IMR-90 (cell line): ENCODE measurements around the gene NKG7. TPM values are rescaled to one million over a fixed set of nuclear protein-coding genes. Genes with fewer than 3 reads are reported as not detected.

ENCODE experiments used
- ATAC-seq: fragments of 200-7000 bp; cut with Tn5 transposase; 2 replicates; pipeline ENCODE4 v1.9.1; 2020; ENCODE audit warnings: low read depth, mild to moderate bottlenecking, moderate library complexity
- BruUV-seq: library from RNA; stranded (reverse); fragments of 400-500 nt; replicated peaks from 2 replicates; lab custom pipeline; 2021; lab: Mats Ljungman, UMichigan
- CTCF ChIA-PET: fragments of 300-600 bp; formaldehyde crosslinking; extraction: SDS; loops from one replicate; lab custom pipeline; 2021; ENCODE audit warnings: antibody characterized with exemption; lab: Yijun Ruan, JAX
- POLR2A ChIA-PET: fragments of 300-600 bp; sonication (Branson Sonifier 250); formaldehyde crosslinking; loops from one replicate; lab custom pipeline; 2022; ENCODE audit warnings: antibody characterized with exemption; ENCODE audit not compliant: unreplicated experiment; lab: Charles Lee
- DNase-seq: peaks from one replicate; pipeline ENCODE4 v3.0.0; 2013
- H2AFZ ChIP-seq: replicated peaks from 2 replicates; pipeline ENCODE3; 2013; ENCODE audit warnings: low read length, mild to moderate bottlenecking; ENCODE audit not compliant: poor library complexity
- H2AK5ac ChIP-seq: 2 replicates; pipeline ENCODE4 v1.6.1; 2013; ENCODE audit warnings: low read depth, low read length, inconsistent platforms
- H2AK9ac ChIP-seq: replicated peaks from 2 replicates; pipeline ENCODE3; 2013; ENCODE audit warnings: mild to moderate bottlenecking, low read depth, low read length, moderate library complexity; ENCODE audit not compliant: poor library complexity
- H2BK120ac ChIP-seq: 2 replicates; pipeline ENCODE4 v1.6.1; 2013; ENCODE audit warnings: low read depth, low read length, inconsistent platforms
- H2BK15ac ChIP-seq: 3 replicates; pipeline ENCODE4 v1.6.1; 2013; ENCODE audit warnings: low read depth, low read length, inconsistent platforms
- H2BK20ac ChIP-seq: 2 replicates; pipeline ENCODE4 v1.6.1; 2013; ENCODE audit warnings: low read depth, mild to moderate bottlenecking, inconsistent platforms, low read length, moderate library complexity
- H2BK5ac ChIP-seq: 2 replicates; pipeline ENCODE4 v1.6.1; 2013; ENCODE audit warnings: mild to moderate bottlenecking, low read depth, low read length, inconsistent platforms; ENCODE audit not compliant: poor library complexity, severe bottlenecking
- H3K14ac ChIP-seq: replicated peaks from 2 replicates; pipeline ENCODE4 v1.6.1; 2013; ENCODE audit warnings: low read depth, low read length, inconsistent platforms
- H3K18ac ChIP-seq: 2 replicates; pipeline ENCODE4 v1.6.1; 2013; ENCODE audit warnings: low read depth, low read length, control low read depth
- H3K23ac ChIP-seq: 2 replicates; pipeline ENCODE4 v1.6.1; 2013; ENCODE audit warnings: low read depth, low read length, inconsistent platforms
- H3K27ac ChIP-seq: 2 replicates; pipeline ENCODE4 v1.5.1; 2013; ENCODE audit warnings: mild to moderate bottlenecking, control low read depth, low read length; ENCODE audit not compliant: insufficient read depth
- H3K27me3 ChIP-seq: 2 replicates; pipeline ENCODE4 v1.6.1; 2013; ENCODE audit warnings: low read length; ENCODE audit not compliant: control insufficient read depth, insufficient read depth
- H3K36me3 ChIP-seq: 2 replicates; pipeline ENCODE4 v1.6.1; 2013; ENCODE audit warnings: low read length, mixed read lengths; ENCODE audit not compliant: control insufficient read depth, insufficient read depth
- H3K4ac ChIP-seq: 2 replicates; pipeline ENCODE4 v1.6.1; 2013; ENCODE audit warnings: low read depth, low read length, inconsistent platforms
- H3K4me1 ChIP-seq: 2 replicates; pipeline ENCODE4 v1.6.1; 2013; ENCODE audit warnings: low read length, mixed read lengths; ENCODE audit not compliant: control insufficient read depth, insufficient read depth
- H3K4me2 ChIP-seq: 2 replicates; pipeline ENCODE4 v1.6.1; 2013; ENCODE audit warnings: low read depth, mild to moderate bottlenecking, control low read depth, low read length, moderate library complexity
- H3K4me3 ChIP-seq: 2 replicates; pipeline ENCODE4 v1.5.1; 2013; ENCODE audit warnings: low read depth, mild to moderate bottlenecking, control low read depth, low read length, moderate library complexity; ENCODE audit not compliant: insufficient read depth
- H3K56ac ChIP-seq: 2 replicates; pipeline ENCODE4 v1.6.1; 2013; ENCODE audit warnings: low read length, inconsistent platforms; ENCODE audit not compliant: insufficient read depth; ENCODE audit errors: extremely low read depth
- H3K79me1 ChIP-seq, 2 experiments: 2 replicates each; pipeline ENCODE4 v1.6.1; 2013; ENCODE audit warnings: low read length in 2 of 2, inconsistent platforms in 1 of 2, low read depth in 1 of 2
- H3K9ac ChIP-seq: 2 replicates; pipeline ENCODE4 v1.6.1; 2013; ENCODE audit warnings: low read depth, low read length, control low read depth
- H3K9me1 ChIP-seq: 2 replicates; pipeline ENCODE4 v1.6.1; 2013; ENCODE audit warnings: low read length, inconsistent platforms; ENCODE audit not compliant: insufficient read depth
- H3K9me3 ChIP-seq: 2 replicates; pipeline ENCODE4 v1.6.1; 2013; ENCODE audit warnings: low read length; ENCODE audit not compliant: control insufficient read depth, insufficient read depth
- H4K20me1 ChIP-seq: 2 replicates; pipeline ENCODE4 v1.6.1; 2013; ENCODE audit warnings: low read length, inconsistent platforms; ENCODE audit not compliant: insufficient read depth
- H4K5ac ChIP-seq: 2 replicates; pipeline ENCODE4 v1.6.1; 2013; ENCODE audit warnings: mild to moderate bottlenecking, low read depth, low read length, control low read depth
- H4K8ac ChIP-seq, 2 experiments: 2 replicates each; pipeline ENCODE4 v1.6.1; 2013; ENCODE audit warnings: low read depth in 2 of 2, low read length in 2 of 2, control low read depth in 1 of 2, inconsistent platforms in 1 of 2
- H4K91ac ChIP-seq: 2 replicates; pipeline ENCODE4 v1.6.1; 2013; ENCODE audit warnings: low read depth, low read length, inconsistent platforms; ENCODE audit not compliant: insufficient read depth
- BHLHE40 ChIP-seq: fragments of 150-350 bp; IDR thresholded peaks from 2 replicates; pipeline ENCODE4 v1.6.1; 2016; ENCODE audit warnings: mild to moderate bottlenecking, low read depth, low read length
- CEBPB ChIP-seq: IDR thresholded peaks from 2 replicates; pipeline ENCODE4 v1.6.1; 2012; ENCODE audit warnings: low read depth, low read length, improper control_type of control experiment
- CHD1 ChIP-seq: IDR thresholded peaks from 2 replicates; pipeline ENCODE4 v1.6.1; 2012; ENCODE audit warnings: low read depth, low read length, improper control_type of control experiment
- CTCF ChIP-seq: conservative IDR thresholded peaks from 2 replicates; pipeline ENCODE4 v1.5.1; 2012; ENCODE audit warnings: mild to moderate bottlenecking, low read depth, low read length, improper control_type of control experiment
- ELK1 ChIP-seq: fragments of 150-350 bp; IDR thresholded peaks from 2 replicates; pipeline ENCODE4 v1.6.1; 2016; ENCODE audit warnings: low read depth, mild to moderate bottlenecking, low read length, moderate library complexity, borderline replicate concordance
- FOS ChIP-seq: fragments of 150-350 bp; IDR thresholded peaks from 2 replicates; pipeline ENCODE4 v1.6.1; 2016; ENCODE audit warnings: low read depth, low read length
- MAFK ChIP-seq: IDR thresholded peaks from 2 replicates; pipeline ENCODE4 v1.6.1; 2012; ENCODE audit warnings: low read depth, low read length, improper control_type of control experiment
- MAZ ChIP-seq: IDR thresholded peaks from 2 replicates; pipeline ENCODE4 v1.6.1; 2012; ENCODE audit warnings: low read depth, mild to moderate bottlenecking, low read length, improper control_type of control experiment, moderate library complexity, borderline replicate concordance
- MXI1 ChIP-seq: IDR thresholded peaks from 2 replicates; pipeline ENCODE4 v1.6.1; 2012; ENCODE audit warnings: low read depth, mild to moderate bottlenecking, low read length, moderate library complexity, borderline replicate concordance
- NFE2L2 ChIP-seq: fragments of 150-350 bp; IDR thresholded peaks from 2 replicates; pipeline ENCODE4 v1.6.1; 2016; ENCODE audit warnings: low read depth, mild to moderate bottlenecking, low read length
- POLR2A ChIP-seq: IDR thresholded peaks from 2 replicates; pipeline ENCODE4 v1.6.1; 2012; ENCODE audit warnings: mild to moderate bottlenecking, low read depth, low read length
- RAD21 ChIP-seq: IDR thresholded peaks from 2 replicates; pipeline ENCODE4 v1.6.1; 2012; ENCODE audit warnings: low read length, improper control_type of control experiment
- RCOR1 ChIP-seq: IDR thresholded peaks from 2 replicates; pipeline ENCODE4 v1.6.1; 2012; ENCODE audit warnings: mild to moderate bottlenecking, low read length, improper control_type of control experiment; ENCODE audit not compliant: insufficient replicate concordance
- RFX5 ChIP-seq: IDR thresholded peaks from 2 replicates; pipeline ENCODE4 v1.8.0; 2012; ENCODE audit warnings: low read depth, mild to moderate bottlenecking, low read length, moderate library complexity
- SMC3 ChIP-seq: fragments of 150-350 bp; IDR thresholded peaks from 2 replicates; pipeline ENCODE4 v1.6.1; 2016; ENCODE audit warnings: low read depth, mild to moderate bottlenecking, antibody characterized with exemption, low read length, moderate library complexity
- USF2 ChIP-seq: fragments of 150-350 bp; IDR thresholded peaks from 2 replicates; pipeline ENCODE4 v1.6.1; 2017; ENCODE audit warnings: mild to moderate bottlenecking, antibody characterized with exemption, low read length, low read depth
- WGBS, 2 experiments: methylation state at CpG; one replicate each; pipeline versions ENCODE4 v1.1.5 to v1.1.7; 2013; ENCODE audit warnings: missing lambda C conversion rate in 2 of 2; ENCODE audit not compliant: insufficient read length in 1 of 2; ENCODE audit errors: extremely low coverage in 2 of 2; 5-methylcytosine and 5-hydroxymethylcytosine counted together
- dilution Hi-C: fragments of 300-500 bp; cut with HindIII; formaldehyde crosslinking; loops from one replicate; pipeline ENCODE4 v1.14.3; 2018; ENCODE audit warnings: low sequenced_read_pairs; ENCODE audit not compliant: unreplicated experiment
- in situ Hi-C: fragments of 300-500 bp; cut with MboI; formaldehyde crosslinking; loops from 3 replicates; pipeline ENCODE4 v1.14.3; 2019; ENCODE audit warnings: low sequenced_read_pairs, inconsistent platforms, mixed read lengths
- intact Hi-C: fragments of 100-400 bp; cut with micrococcal nuclease; formaldehyde crosslinking; loops from 2 replicates; pipeline ENCODE4 v1.10.0; 2022
- polyA plus RNA-seq, 3 experiments: library from polyadenylated mRNA; depleted of rRNA; stranded (reverse); fragments of >200 nt; gene quantifications; 2 replicates each; pipeline ENCODE4 v1.2.3, GENCODE V29; 2012; ENCODE audit warnings: low replicate concordance in 1 of 3
- total RNA-seq: library from RNA; depleted of rRNA; stranded (reverse); fragments of >200 nt; gene quantifications from 2 replicates; pipeline ENCODE4 v1.2.3, GENCODE V29; 2012

Gene NKG7
- total and polyA plus RNA-seq, 2 of the 4 experiments (the other 2 are of a cell fraction) = not detected

GRCh38 chr19:51382004-51382403 lies 9.6 kb upstream of the NKG7 start:
- no peak overlapping the region for H2AK5ac ChIP-seq
- no peak overlapping the region for H3K18ac ChIP-seq
- ATAC-seq (no peak), DNase-seq (no peak)
- BruUV-seq = no TSS peak
- no peaks in the 10 kb centered on the region for H3K9me1 ChIP-seq
- intact Hi-C loops = no loop called here
- no peak overlapping the region for H3K23ac ChIP-seq
- H4K8ac ChIP-seq = no peak overlapping the region
- H3K9me3 ChIP-seq = no peaks in the 10 kb centered on the region
- no peaks in the 10 kb centered on the region for H3K4me1 ChIP-seq
- H4K5ac ChIP-seq = no peak overlapping the region
- no peak overlapping the region for H3K56ac ChIP-seq
- H3K79me1 ChIP-seq = no peaks in the 10 kb centered on the region
- no peak overlapping the region for H3K4ac ChIP-seq
- whole genome bisulfite sequencing, 2 experiments = 50 to 100% methylated on average over 1 of the region's 4 CpGs
- no peak overlapping the region for H2AFZ ChIP-seq
- H2BK20ac ChIP-seq = no peak overlapping the region
- no peak overlapping the region for H3K14ac ChIP-seq
- no peak overlapping the region for H2BK15ac ChIP-seq
- H3K27ac ChIP-seq = no peak overlapping the region
- H4K20me1 ChIP-seq = no peaks in the 10 kb centered on the region
- H3K36me3 ChIP-seq = no peaks in the 10 kb centered on the region
- H3K4me3 ChIP-seq = no peak overlapping the region
- TF ChIP-seq POLR2A (no peak), USF2 (no peak), CEBPB (no peak), MAFK (no peak), RCOR1 (no peak), RFX5 (no peak), CTCF (no peak), FOS (no peak), NFE2L2 (no peak), MXI1 (no peak), SMC3 (no peak), MAZ (no peak), CHD1 (no peak), BHLHE40 (no peak), RAD21 (no peak), ELK1 (no peak)
- H2BK120ac ChIP-seq = no peak overlapping the region
- H3K27me3 ChIP-seq = peaks cover 2% of the 10 kb centered on the region; the same call in 1 of the 2 replicates
- no peak overlapping the region for H2BK5ac ChIP-seq
- no peak overlapping the region for H2AK9ac ChIP-seq
- no peak overlapping the region for H4K91ac ChIP-seq
- H3K9ac ChIP-seq = no peak overlapping the region
- ChIA-PET CTCF (no interaction called here), POLR2A (no interaction called here)
- dilution Hi-C loops = no loop called here
- in situ Hi-C loops = no loop called here
- H3K4me2 ChIP-seq = no peak overlapping the region
